OCI-LY1 (cell line): ENCODE results near the gene ZNF555.

Experiments used
- H2AFZ ChIP-seq: fragments of 200-600 bp; sonication (generic), shearing (Covaris generic); 2 replicates; pipeline ENCODE4 v1.6.0; 2014; ENCODE audit warnings: antibody characterized with exemption, mild to moderate bottlenecking, low read length
- H3F3A ChIP-seq: fragments of 200-600 bp; sonication (generic), shearing (Covaris generic); 2 replicates; pipeline ENCODE4 v1.6.0; 2014; ENCODE audit warnings: mild to moderate bottlenecking, antibody characterized with exemption, low read length, moderate library complexity; ENCODE audit not compliant: insufficient read depth
- H3K27ac ChIP-seq: fragments of 200-600 bp; sonication (generic); 2 replicates; pipeline ENCODE4 v1.5.1; 2014; ENCODE audit warnings: low read length, mixed run types, mild to moderate bottlenecking, low read depth; ENCODE audit not compliant: poor library complexity, severe bottlenecking
- H3K27me3 ChIP-seq: fragments of 200-600 bp; sonication (generic); 2 replicates; pipeline ENCODE4 v1.6.0; 2014; ENCODE audit warnings: antibody characterized with exemption, mild to moderate bottlenecking, low read length, moderate library complexity; ENCODE audit not compliant: insufficient read depth
- H3K36me3 ChIP-seq: fragments of 200-600 bp; sonication (generic); 2 replicates; pipeline ENCODE4 v1.6.1; 2014; ENCODE audit warnings: mild to moderate bottlenecking, antibody characterized with exemption, low read length, moderate library complexity, mixed read lengths; ENCODE audit not compliant: insufficient read depth
- H3K4me1 ChIP-seq: fragments of 200-600 bp; sonication (generic); 2 replicates; pipeline ENCODE4 v1.5.1; 2014; ENCODE audit warnings: mild to moderate bottlenecking, low read length, moderate library complexity; ENCODE audit not compliant: insufficient read depth, severe bottlenecking
- H3K4me2 ChIP-seq: fragments of 200-600 bp; sonication (generic), shearing (Covaris generic); 2 replicates; pipeline ENCODE4 v1.6.1; 2014; ENCODE audit warnings: low read length
- H3K4me3 ChIP-seq: fragments of 200-600 bp; sonication (generic); 2 replicates; pipeline ENCODE4 v1.5.1; 2014; ENCODE audit warnings: low read length, low read depth, mild to moderate bottlenecking, mixed read lengths; ENCODE audit not compliant: poor library complexity, severe bottlenecking
- H3K79me2 ChIP-seq: fragments of 200-600 bp; shearing (Covaris generic); 2 replicates; pipeline ENCODE4 v1.6.1; 2016; ENCODE audit warnings: mixed run types, low read length, mixed read lengths; ENCODE audit not compliant: insufficient read depth
- H3K9ac ChIP-seq: fragments of 200-600 bp; sonication (generic), shearing (Covaris generic); 2 replicates; pipeline ENCODE4 v1.6.1; 2014; ENCODE audit warnings: mild to moderate bottlenecking, low read length, mixed read lengths
- H3K9me2 ChIP-seq: fragments of 200-600 bp; sonication (generic), shearing (Covaris generic); 2 replicates; pipeline ENCODE4 v1.6.1; 2014; ENCODE audit warnings: low read depth, mild to moderate bottlenecking, low read length, mixed read lengths
- H3K9me3 ChIP-seq: fragments of 200-600 bp; shearing (Covaris generic); 2 replicates; pipeline ENCODE4 v1.6.1; 2014; ENCODE audit warnings: low read length, mixed read lengths
- H4K20me1 ChIP-seq: fragments of 200-600 bp; sonication (generic), shearing (Covaris generic); 2 replicates; pipeline ENCODE4 v1.6.0; 2016; ENCODE audit warnings: mild to moderate bottlenecking, low read length; ENCODE audit not compliant: insufficient read depth
- CTCF ChIP-seq: fragments of 200-600 bp; sonication (generic), shearing (Covaris generic); IDR thresholded peaks from 2 replicates; pipeline ENCODE4 v1.5.1; 2017; ENCODE audit warnings: mild to moderate bottlenecking, antibody characterized with exemption, low read length, moderate library complexity, mixed read lengths
- EZH2 ChIP-seq: fragments of 200-600 bp; sonication (generic), shearing (Covaris generic); IDR thresholded peaks from 2 replicates; pipeline ENCODE4 v1.8.0; 2017; ENCODE audit warnings: borderline replicate concordance, mixed run types, mild to moderate bottlenecking, antibody characterized with exemption, low read length, moderate library complexity, mixed read lengths

ZNF555 gene

DNA sequence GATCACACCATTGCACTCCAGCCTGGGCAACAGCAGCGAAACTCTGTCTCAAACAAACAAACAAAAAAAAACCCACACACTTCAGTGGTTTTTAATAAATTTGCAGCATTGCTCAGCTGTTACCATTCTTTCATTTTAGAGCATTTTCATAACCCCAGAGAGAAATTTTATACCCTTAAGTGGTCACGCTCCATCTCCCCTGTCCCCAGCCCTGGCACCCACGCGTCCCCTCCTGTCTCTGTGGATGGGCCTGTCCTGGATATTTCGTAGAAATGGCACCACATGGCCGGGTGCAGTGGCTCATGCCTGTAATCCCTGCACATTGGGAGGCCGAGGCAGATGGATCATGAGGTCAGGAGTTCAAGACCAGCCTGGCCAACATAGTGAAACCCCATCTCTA, 48.1 kb upstream of the ZNF555 start:
- no peak overlapping the region for H3K9ac ChIP-seq
- no peaks in the 10 kb centered on the region for H3K9me2 ChIP-seq
- peaks cover 3% of the 10 kb centered on the region; the same call in 1 of the 2 replicates for H3K79me2 ChIP-seq
- no peak overlapping the region for H3K27ac ChIP-seq
- no peaks in the 10 kb centered on the region for H4K20me1 ChIP-seq
- H3K27me3 ChIP-seq = no peaks in the 10 kb centered on the region
- H3K4me3 ChIP-seq = no peak overlapping the region
- no peak overlapping the region for H2AFZ ChIP-seq
- no peak overlapping the region for H3K4me2 ChIP-seq
- H3F3A ChIP-seq = no peaks in the 10 kb centered on the region
- peaks cover 10% of the 10 kb centered on the region for H3K4me1 ChIP-seq
- peaks cover 85% of the 10 kb centered on the region for H3K36me3 ChIP-seq
- H3K9me3 ChIP-seq = no peaks in the 10 kb centered on the region
- TF ChIP-seq CTCF (no peak), EZH2 (no peak)

- no peak overlapping the region for H3K9ac ChIP-seq
Observed at GRCh38 chr19:2793577-2793976, 47.7 kb upstream of the ZNF555 start.

DNA sequence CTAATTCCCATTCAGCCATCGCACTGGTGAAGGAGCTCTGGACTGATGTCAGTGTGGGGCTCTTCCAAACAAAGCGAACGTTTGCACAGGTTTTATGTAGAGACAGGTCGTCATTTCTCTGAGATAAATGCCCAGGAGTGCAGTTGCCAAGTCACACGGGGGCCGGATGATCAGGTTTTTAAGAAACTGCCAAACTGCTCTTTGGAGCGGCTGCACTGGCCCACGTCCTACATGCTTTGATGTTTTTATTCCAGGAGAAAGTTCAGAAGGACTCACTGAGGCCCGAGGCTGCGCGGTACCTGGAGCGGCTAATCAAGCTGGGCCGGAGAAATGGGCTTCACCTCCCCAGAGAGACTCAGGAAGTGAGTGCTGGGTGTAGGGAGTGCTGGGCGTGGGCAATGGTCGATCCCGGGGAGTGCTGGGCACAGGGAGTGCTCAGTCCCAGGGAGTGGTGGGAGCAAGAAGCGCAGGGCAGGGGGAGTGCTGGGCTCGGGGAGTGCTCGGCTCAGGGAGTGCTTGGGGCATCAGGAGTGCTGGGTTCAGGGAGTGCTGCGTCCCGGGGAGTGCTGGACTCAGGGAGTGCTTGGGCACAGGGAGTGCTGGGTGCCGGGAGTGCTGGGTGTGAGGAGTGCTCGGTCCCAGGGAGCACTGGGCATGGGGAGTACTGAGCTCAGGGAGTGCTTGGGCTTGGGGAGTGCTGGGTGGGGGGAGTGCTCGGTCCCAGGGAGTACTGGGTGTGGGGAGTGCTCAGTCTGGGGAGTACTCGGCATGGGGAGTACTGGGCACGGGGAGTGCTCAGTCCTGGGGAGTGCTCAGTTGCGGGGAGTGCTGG, 45.2 kb upstream of the ZNF555 start:
- Histone ChIP-seq H3F3A (no peaks in the 10 kb centered on the region), H3K4me2 (no peak overlapping the region), H3K27ac (no peak overlapping the region), H4K20me1 (no peaks in the 10 kb centered on the region), H3K9me3 (no peaks in the 10 kb centered on the region), H3K79me2 (no peaks in the 10 kb centered on the region), H3K4me1 (no peaks in the 10 kb centered on the region), H3K36me3 (peaks cover 93% of the 10 kb centered on the region), H3K9me2 (no peaks in the 10 kb centered on the region), H3K4me3 (no peak overlapping the region), H2AFZ (no peak overlapping the region), H3K9ac (no peak overlapping the region), H3K27me3 (no peaks in the 10 kb centered on the region)
- TF ChIP-seq EZH2 (no peak), CTCF (no peak)

More at GRCh38 chr19:2793577-2793976, 47.7 kb upstream of the ZNF555 start:
- TF ChIP-seq CTCF = no peak
- TF ChIP-seq EZH2 = no peak
- no peaks in the 10 kb centered on the region for H3K9me2 ChIP-seq
- no peaks in the 10 kb centered on the region for H3K27me3 ChIP-seq
- H3K4me3 ChIP-seq = no peak overlapping the region
- peaks cover 85% of the 10 kb centered on the region for H3K36me3 ChIP-seq
- H3K4me1 ChIP-seq = peaks cover 9% of the 10 kb centered on the region
- no peak overlapping the region for H2AFZ ChIP-seq
- H3F3A ChIP-seq = no peaks in the 10 kb centered on the region
- no peaks in the 10 kb centered on the region for H4K20me1 ChIP-seq
- no peaks in the 10 kb centered on the region for H3K9me3 ChIP-seq
- no peak overlapping the region for H3K27ac ChIP-seq
- H3K79me2 ChIP-seq = peaks cover 3% of the 10 kb centered on the region; the same call in 1 of the 2 replicates
- no peak overlapping the region for H3K4me2 ChIP-seq
